H1 (cell line): Measurements from ENCODE around the gene ZC2HC1C. TPM values are rescaled to one million over a fixed set of nuclear protein-coding genes. Genes with fewer than 3 reads are reported as not detected.

Experiments
- CTCF ChIA-PET: fragments of 300-600 bp; sonication (Branson Sonifier 250); formaldehyde crosslinking; loops from one replicate; lab custom pipeline; 2021; ENCODE audit not compliant: partially characterized antibody; lab: Charles Lee
- POLR2A ChIA-PET: fragments of 300-600 bp; sonication (Branson Sonifier 250); formaldehyde crosslinking; loops from one replicate; lab custom pipeline; 2021; ENCODE audit warnings: inconsistent platforms; ENCODE audit not compliant: partially characterized antibody; lab: Charles Lee
- DNase-seq, 2 experiments: peaks; one replicate each; pipeline versions ENCODE4 v3.0.0 to v3.0.0-alpha.2; 2010 to 2022; ENCODE audit warnings: low spot score in 2 of 2, low read depth in 1 of 2, mixed read lengths in 1 of 2
- FAIRE-seq: peaks from 2 replicates; lab custom pipeline; 2011; peaks lifted over from hg19 to GRCh38; lab: Jason Lieb, UNC
- H2AFZ ChIP-seq: 2 replicates; pipeline ENCODE4 v1.8.1; 2012; ENCODE audit warnings: low read length, inconsistent platforms
- H2AK5ac ChIP-seq: 2 replicates; pipeline ENCODE4 v1.6.1; 2013; ENCODE audit warnings: low read depth, low read length
- H2BK120ac ChIP-seq: replicated peaks from 2 replicates; pipeline ENCODE3; 2013; ENCODE audit warnings: low read depth, low read length, inconsistent platforms
- H2BK12ac ChIP-seq: 2 replicates; pipeline ENCODE4 v1.6.1; 2013; ENCODE audit warnings: low read depth, low read length
- H2BK15ac ChIP-seq: 2 replicates; pipeline ENCODE4 v1.6.1; 2013; ENCODE audit warnings: low read length
- H2BK20ac ChIP-seq: 2 replicates; pipeline ENCODE4 v1.6.1; 2013; ENCODE audit warnings: low read length
- H2BK5ac ChIP-seq: 2 replicates; pipeline ENCODE4 v1.6.1; 2013; ENCODE audit warnings: low read depth, low read length
- H3K14ac ChIP-seq: 2 replicates; pipeline ENCODE4 v1.6.1; 2013; ENCODE audit warnings: inconsistent platforms; ENCODE audit not compliant: insufficient read length
- H3K18ac ChIP-seq: 2 replicates; pipeline ENCODE4 v1.6.1; 2013; ENCODE audit warnings: low read length; ENCODE audit errors: extremely low read depth
- H3K23ac ChIP-seq: 2 replicates; pipeline ENCODE4 v1.6.1; 2013; ENCODE audit warnings: inconsistent platforms; ENCODE audit not compliant: insufficient read length
- H3K23me2 ChIP-seq: 2 replicates; pipeline ENCODE4 v1.6.1; 2013; ENCODE audit warnings: low read depth, low read length
- H3K27ac ChIP-seq: 2 replicates; pipeline ENCODE4 v1.6.1; 2011; ENCODE audit warnings: low read depth, low read length, inconsistent platforms
- H3K27me3 ChIP-seq, 4 experiments: replicated peaks in 1 of 4; 1 replicate in 1 of 4; 2 replicates in 3 of 4; pipeline versions ENCODE4 v1.6.1 to v1.8.1; 2011 to 2013; ENCODE audit warnings: low read length in 3 of 4, mild to moderate bottlenecking in 3 of 4, inconsistent platforms in 2 of 4, mixed read lengths in 2 of 4, moderate library complexity in 1 of 4; ENCODE audit not compliant: control insufficient read depth in 3 of 4, insufficient read depth in 3 of 4; ENCODE audit errors: extremely low read depth in 1 of 4
- H3K36me3 ChIP-seq, 4 experiments: 2 replicates each; pipeline versions ENCODE4 v1.6.1 to v1.8.1; 2011 to 2013; ENCODE audit warnings: mild to moderate bottlenecking in 4 of 4, low read length in 3 of 4, moderate library complexity in 2 of 4, control low read depth in 1 of 4, inconsistent platforms in 1 of 4; ENCODE audit not compliant: insufficient read depth in 4 of 4, control insufficient read depth in 2 of 4
- H3K4ac ChIP-seq: replicated peaks from 2 replicates; pipeline ENCODE3; 2013; ENCODE audit warnings: low read length, low read depth, mixed read lengths, inconsistent platforms; ENCODE audit not compliant: insufficient read length
- H3K4me1 ChIP-seq, 4 experiments: replicated peaks in 1 of 4; 1 replicate in 1 of 4; 2 replicates in 3 of 4; pipeline versions ENCODE4 v1.6.1 to v1.8.1; 2011 to 2013; ENCODE audit warnings: low read length in 3 of 4, inconsistent platforms in 2 of 4, mixed read lengths in 1 of 4; ENCODE audit not compliant: insufficient read depth in 4 of 4, control insufficient read depth in 3 of 4
- H3K4me2 ChIP-seq, 2 experiments: 2 replicates each; pipeline versions ENCODE4 v1.6.1 to v1.8.1; 2011 to 2013; ENCODE audit warnings: low read depth in 2 of 2, low read length in 2 of 2, control low read depth in 1 of 2, inconsistent platforms in 1 of 2, mild to moderate bottlenecking in 1 of 2; ENCODE audit not compliant: insufficient read depth in 1 of 2
- H3K4me3 ChIP-seq, 4 experiments: fragments of 200-600, 300-600 bp in 1 of 4; sonication (generic), shearing (Covaris generic), sonication (Bioruptor Twin) in 1 of 4; 2 replicates each; pipeline versions ENCODE4 v1.5.1 to v1.8.1; 2011 to 2016; ENCODE audit warnings: low read length in 4 of 4, low read depth in 3 of 4, control low read depth in 2 of 4, inconsistent platforms in 2 of 4, mild to moderate bottlenecking in 2 of 4, mixed read lengths in 1 of 4, moderate library complexity in 1 of 4; ENCODE audit not compliant: insufficient read depth in 2 of 4; ENCODE audit errors: extremely low read depth in 1 of 4
- H3K56ac ChIP-seq: replicated peaks from 2 replicates; pipeline ENCODE3; 2013; ENCODE audit warnings: low read depth, mild to moderate bottlenecking, mixed read lengths, low read length, inconsistent platforms; ENCODE audit not compliant: insufficient read length
- H3K79me1 ChIP-seq: 2 replicates; pipeline ENCODE4 v1.6.1; 2013; ENCODE audit warnings: low read depth, low read length, control low read depth
- H3K79me2 ChIP-seq, 2 experiments: 2 replicates each; pipeline versions ENCODE4 v1.6.1 to v1.8.1; 2012 to 2013; ENCODE audit warnings: low read length in 2 of 2, mild to moderate bottlenecking in 2 of 2, inconsistent platforms in 1 of 2; ENCODE audit not compliant: insufficient read depth in 2 of 2, control insufficient read depth in 1 of 2
- H3K9ac ChIP-seq, 4 experiments: replicated peaks in 1 of 4; 1 replicate in 1 of 4; 2 replicates in 3 of 4; pipeline versions ENCODE4 v1.6.1 to v1.8.1; 2011 to 2013; ENCODE audit warnings: low read depth in 3 of 4, low read length in 3 of 4, control low read depth in 2 of 4, mild to moderate bottlenecking in 2 of 4, moderate library complexity in 2 of 4, inconsistent platforms in 1 of 4; ENCODE audit errors: extremely low read depth in 1 of 4
- H3K9me3 ChIP-seq, 2 experiments: 2 replicates each; pipeline versions ENCODE4 v1.6.1 to v1.8.1; 2012 to 2013; ENCODE audit warnings: mild to moderate bottlenecking in 2 of 2, moderate library complexity in 2 of 2, control low read depth in 1 of 2, inconsistent platforms in 1 of 2, low read depth in 1 of 2, low read length in 1 of 2, mixed read lengths in 1 of 2; ENCODE audit not compliant: insufficient read depth in 2 of 2
- H4K20me1 ChIP-seq, 2 experiments: replicated peaks in 1 of 2; 2 replicates each; pipeline versions ENCODE3 to v1.8.1; 2011 to 2013; ENCODE audit warnings: inconsistent platforms in 2 of 2, low read length in 2 of 2, mild to moderate bottlenecking in 1 of 2; ENCODE audit not compliant: insufficient read depth in 2 of 2, control insufficient read depth in 1 of 2
- H4K5ac ChIP-seq: 2 replicates; pipeline ENCODE4 v1.6.1; 2013; ENCODE audit warnings: low read length, low read depth, mixed read lengths, inconsistent platforms; ENCODE audit not compliant: insufficient read length
- H4K8ac ChIP-seq: 2 replicates; pipeline ENCODE4 v1.8.0; 2013; ENCODE audit warnings: mild to moderate bottlenecking, moderate library complexity, low read length, inconsistent platforms; ENCODE audit not compliant: insufficient read depth; ENCODE audit errors: extremely low read depth
- H4K91ac ChIP-seq: replicated peaks from 2 replicates; pipeline ENCODE3; 2013; ENCODE audit warnings: low read length, mixed read lengths, inconsistent platforms; ENCODE audit not compliant: insufficient read length
- WGBS, 2 experiments: shearing (Covaris generic) in 1 of 2; methylation state at CpG; one replicate each; pipeline versions ENCODE4 v1.1.6 to v1.1.7; 2013 to 2015; ENCODE audit warnings: low lambda C conversion rate in 2 of 2, mixed read lengths in 2 of 2, inconsistent platforms in 1 of 2, low coverage in 1 of 2, missing lambda C conversion rate in 1 of 2; ENCODE audit not compliant: insufficient replicate concordance in 2 of 2, insufficient coverage in 1 of 2, insufficient read length in 1 of 2; ENCODE audit errors: extremely low coverage in 1 of 2, missing lambda C conversion rate in 1 of 2; 5-methylcytosine and 5-hydroxymethylcytosine counted together
- polyA plus RNA-seq, 7 experiments: library from polyadenylated mRNA; depleted of rRNA in 3 of 7; stranded (reverse) in 5 of 7; unstranded in 2 of 7; fragments of >200 nt in 5 of 7; fragments of 200-250 nt in 2 of 7; gene quantifications; 1 replicate in 5 of 7; 2 replicates in 1 of 7; 4 replicates in 1 of 7; pipeline versions ENCODE4 v1.2.1 to v1.2.3, GENCODE V29; 2011 to 2013; ENCODE audit warnings: missing spikeins in 2 of 7, mixed read lengths in 2 of 7
- total RNA-seq: library from RNA; stranded (reverse); fragmentation: NEBNext Ultra II Directional; extraction: Animal tissue kit (Norgen Biotek cat#: 25700); gene quantifications from 2 replicates; pipeline ENCODE4 v1.2.1, GENCODE V29; 2021

The ZC2HC1C gene
- total and polyA plus RNA-seq, 2 of the 8 experiments (the other 6 are each of a cell fraction or from before 2014, with no cell fraction given), result 0.57 to 1.2 TPM

DNA sequence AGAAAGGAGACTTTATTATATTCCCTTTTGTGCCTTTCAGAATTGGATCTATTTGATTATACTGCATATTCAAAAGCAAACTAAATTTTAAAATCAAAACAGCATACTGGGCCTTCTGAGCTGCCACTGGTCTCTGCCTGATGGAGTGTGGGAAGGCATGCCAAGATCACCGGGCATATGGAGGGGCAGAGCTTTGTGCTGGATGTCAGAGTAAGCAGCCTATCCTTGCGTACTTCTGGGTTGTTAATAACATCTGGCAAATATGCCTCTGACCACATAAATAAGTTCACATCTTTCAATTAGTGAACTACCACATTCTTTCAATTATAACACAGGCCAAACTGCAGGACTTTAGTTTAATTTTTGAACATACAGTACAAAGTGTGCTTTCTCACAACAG is 36.5 kb upstream of the ZC2HC1C start:
- POLR2A ChIA-PET, result interaction anchor here (0.7 to 1.7 kb wide), 2 partner anchors 38 to 69 kb away, joined by 3 to 4 read pairs; no protein-coding TSS in a partner anchor
- Histone ChIP-seq H3K36me3 (peaks cover 0 to 25% (median 3%) of the 10 kb centered on the region in 4 experiments; a peak in 3 of 8 replicates), H2BK12ac (no peak overlapping the region), H4K5ac (no peak overlapping the region), H2AFZ (no peak overlapping the region), H4K20me1 (no peaks in the 10 kb centered on the region), H3K23ac (no peak overlapping the region), H3K4me3 (no peak overlapping the region), H2AK5ac (no peak overlapping the region), H2BK15ac (no peak overlapping the region), H4K91ac (no peak overlapping the region), H3K18ac (no peak overlapping the region), H3K79me1 (no peaks in the 10 kb centered on the region; the same call in 1 of the 2 replicates), H2BK20ac (no peak overlapping the region), H3K4me1 (no peaks in the 10 kb centered on the region), H3K23me2 (no peaks in the 10 kb centered on the region), H2BK120ac (no peak overlapping the region), H2BK5ac (no peak overlapping the region), H3K14ac (no peak overlapping the region), H3K4me2 (no peak overlapping the region), H4K8ac (no peak overlapping the region), H3K79me2 (no peaks in the 10 kb centered on the region), H3K27me3 (no peaks in the 10 kb centered on the region), H3K9ac (no peak overlapping the region), H3K27ac (no peak overlapping the region), H3K4ac (no peak overlapping the region), H3K56ac (no peak overlapping the region), H3K9me3 (no peaks in the 10 kb centered on the region)
- 100% methylated on average over 2 of the region's 2 CpGs; no CpG with 5 or more reads in 1 of the 2 experiments for WGBS, 2 experiments
- no peak for FAIRE-seq
- CTCF ChIA-PET, result interaction anchor here (0.7 to 3.0 kb wide), 3 partner anchors 9 to 108 kb away, joined by 3 to 8 read pairs (median 4); no protein-coding TSS in a partner anchor
- DNase-seq, result no peak
